ENCODE data around the gene KLC4.

Gene KLC4

GRCh38 chr6:43092635-43093034, 33.2 kb downstream of the KLC4 start:
- TF ChIP-seq, protein P1, sequence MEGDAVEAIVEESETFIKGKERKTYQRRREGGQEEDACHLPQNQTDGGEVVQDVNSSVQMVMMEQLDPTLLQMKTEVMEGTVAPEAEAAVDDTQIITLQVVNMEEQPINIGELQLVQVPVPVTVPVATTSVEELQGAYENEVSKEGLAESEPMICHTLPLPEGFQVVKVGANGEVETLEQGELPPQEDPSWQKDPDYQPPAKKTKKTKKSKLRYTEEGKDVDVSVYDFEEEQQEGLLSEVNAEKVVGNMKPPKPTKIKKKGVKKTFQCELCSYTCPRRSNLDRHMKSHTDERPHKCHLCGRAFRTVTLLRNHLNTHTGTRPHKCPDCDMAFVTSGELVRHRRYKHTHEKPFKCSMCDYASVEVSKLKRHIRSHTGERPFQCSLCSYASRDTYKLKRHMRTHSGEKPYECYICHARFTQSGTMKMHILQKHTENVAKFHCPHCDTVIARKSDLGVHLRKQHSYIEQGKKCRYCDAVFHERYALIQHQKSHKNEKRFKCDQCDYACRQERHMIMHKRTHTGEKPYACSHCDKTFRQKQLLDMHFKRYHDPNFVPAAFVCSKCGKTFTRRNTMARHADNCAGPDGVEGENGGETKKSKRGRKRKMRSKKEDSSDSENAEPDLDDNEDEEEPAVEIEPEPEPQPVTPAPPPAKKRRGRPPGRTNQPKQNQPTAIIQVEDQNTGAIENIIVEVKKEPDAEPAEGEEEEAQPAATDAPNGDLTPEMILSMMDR (conservative IDR thresholded peaks at IDR 0.05; ENCODE audit: control insufficient read depth, insufficient read depth, low read depth, low read length), result no peak
- DNase-seq (ENCODE audit: low read depth), result no peak
- no peak overlapping the region for H3K4me3 ChIP-seq (ENCODE audit: control insufficient read depth, low read depth, low read length)

DNA sequence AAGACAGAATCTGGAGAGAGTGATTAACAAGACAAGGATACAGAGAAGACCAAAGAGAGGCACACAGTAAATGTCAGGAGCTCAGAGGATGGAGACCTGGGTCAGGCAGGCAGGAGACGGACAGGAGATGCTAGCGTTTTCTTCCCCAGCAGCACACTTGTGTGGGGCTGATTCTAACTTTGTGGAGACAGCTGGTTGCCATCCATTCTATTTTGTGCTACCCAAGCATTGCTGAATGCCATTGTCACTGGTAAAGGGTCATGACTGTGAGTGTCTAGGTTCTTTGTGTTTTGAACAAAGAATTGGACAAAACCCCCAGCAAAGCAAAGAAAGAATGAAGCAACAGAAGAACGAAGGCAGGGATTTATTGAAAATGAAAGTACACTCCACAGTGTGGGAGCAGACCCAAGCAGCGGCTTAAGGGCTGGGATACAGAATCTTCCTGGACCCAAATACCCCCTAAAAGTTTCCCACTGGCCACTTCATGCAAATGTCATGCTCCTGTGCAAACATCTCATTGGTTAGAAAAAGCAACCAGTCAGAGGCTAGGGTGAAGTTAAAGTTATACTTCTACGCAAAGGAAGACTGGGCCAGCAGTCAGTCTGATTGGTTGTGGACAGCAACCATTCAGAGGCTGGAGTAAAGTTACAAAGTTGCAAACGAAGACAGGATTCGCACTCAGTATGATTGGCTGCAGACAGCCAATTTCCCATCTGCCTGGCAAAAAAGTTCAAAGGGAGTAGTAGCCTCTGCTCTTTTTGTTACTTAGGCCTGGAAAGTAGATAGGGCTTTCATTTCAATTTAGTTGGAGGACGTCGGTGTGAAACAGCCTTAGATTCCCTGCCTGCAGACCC, 34.2 kb downstream of the KLC4 start:
- TF ChIP-seq, protein P1 (conservative IDR thresholded peaks at IDR 0.05; ENCODE audit: control insufficient read depth, insufficient read depth, low read depth, low read length), result no peak
- peak; percentile 94 for DNase-seq (ENCODE audit: low read depth)
- H3K4me3 ChIP-seq (ENCODE audit: control insufficient read depth, low read depth, low read length), result peak overlapping the region; percentile 41

- no peak overlapping the region for H3K4me3 ChIP-seq (ENCODE audit: control insufficient read depth, low read depth, low read length)
- DNase-seq (ENCODE audit: low read depth), result no peak
Observed at GRCh38 chr6:43095939-43096338, 36.5 kb downstream of the KLC4 start.

DNA sequence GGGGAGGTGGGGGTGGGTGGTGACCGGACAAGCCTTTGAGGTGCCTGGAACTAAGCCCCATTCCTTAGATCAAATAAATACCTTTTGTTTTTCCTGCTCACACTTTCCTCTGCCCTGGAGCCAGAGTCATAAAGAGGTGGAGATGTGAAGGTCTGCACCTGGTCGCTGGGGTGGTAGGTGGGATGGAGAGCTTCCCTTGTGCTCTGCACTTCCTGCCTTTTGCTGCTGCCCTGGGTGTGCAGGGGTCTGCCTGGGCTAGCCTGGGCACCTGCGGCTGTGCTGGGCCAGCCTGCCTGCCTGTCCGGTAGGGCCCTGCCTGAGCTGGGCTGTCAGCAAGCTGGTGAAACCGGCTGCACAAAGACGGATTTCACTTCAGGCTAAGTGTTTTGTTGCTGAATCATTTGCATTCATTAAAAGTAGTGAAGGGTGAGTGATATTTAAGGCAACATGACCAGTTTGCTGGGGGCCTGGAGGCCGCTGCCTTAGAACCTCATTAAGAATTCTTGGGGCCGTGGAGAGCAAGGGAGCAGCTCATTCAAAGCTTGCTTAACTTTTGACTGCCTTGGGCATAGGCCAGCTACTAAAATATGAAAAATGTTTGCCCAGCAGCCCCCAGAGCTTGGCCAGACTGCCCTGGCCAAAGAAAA, 37.1 kb downstream of the KLC4 start:
- DNase-seq (ENCODE audit: low read depth), result peak; percentile 80
- H3K4me3 ChIP-seq (ENCODE audit: control insufficient read depth, low read depth, low read length), result no peak overlapping the region

More at GRCh38 chr6:43095939-43096338, 36.5 kb downstream of the KLC4 start:
- TF ChIP-seq, protein P1 (conservative IDR thresholded peaks at IDR 0.05; ENCODE audit: control insufficient read depth, insufficient read depth, low read depth, low read length), result no peak

GRCh38 chr6:43097098-43097489, 37.7 kb downstream of the KLC4 start:
- no peak for DNase-seq (ENCODE audit: low read depth)
- TF ChIP-seq, protein P1 (conservative IDR thresholded peaks at IDR 0.05; ENCODE audit: control insufficient read depth, insufficient read depth, low read depth, low read length), result no peak
- no peak overlapping the region for H3K4me3 ChIP-seq (ENCODE audit: control insufficient read depth, low read depth, low read length)

More for the DNA sequence above, 37.1 kb downstream of the KLC4 start:
- TF ChIP-seq, protein P1 (conservative IDR thresholded peaks at IDR 0.05; ENCODE audit: control insufficient read depth, insufficient read depth, low read depth, low read length), result no peak

DNA sequence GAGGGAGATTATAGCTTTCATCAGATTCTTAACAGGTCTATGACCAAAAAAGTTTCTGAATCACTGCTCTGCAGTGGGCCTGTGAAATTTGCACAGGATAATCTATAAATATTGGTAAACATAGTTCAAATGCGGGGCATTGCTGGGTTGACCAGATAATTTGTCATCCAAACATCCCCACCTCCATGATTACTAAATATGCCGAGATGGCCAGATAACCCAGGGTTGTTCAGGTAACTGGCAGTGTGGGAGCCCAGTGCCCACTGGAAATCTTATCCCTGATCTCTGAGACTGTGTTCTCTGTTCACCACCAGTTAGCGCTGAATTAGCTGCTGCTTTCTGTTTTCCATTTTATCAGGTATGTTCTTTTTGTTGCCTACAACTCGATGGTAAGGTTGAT, 38.1 kb downstream of the KLC4 start:
- H3K4me3 ChIP-seq (ENCODE audit: control insufficient read depth, low read depth, low read length), result no peak overlapping the region
- no peak for DNase-seq (ENCODE audit: low read depth)
- TF ChIP-seq, protein P1 (conservative IDR thresholded peaks at IDR 0.05; ENCODE audit: control insufficient read depth, insufficient read depth, low read depth, low read length), result no peak

Measured in fibroblast of mammary gland (primary cell).